ENCODE results near the gene ASB10. TPM values are rescaled to one million over a fixed set of nuclear protein-coding genes. Genes with fewer than 3 reads are reported as not detected.
A peak's percentile ranks its signal among the peaks of the same experiment; 100 is the strongest.

Gene ASB10
- total and polyA plus RNA-seq, 2 of the 13 experiments (the other 11 are each of a cell fraction or from before 2014, with no cell fraction given), result not detected

DNA sequence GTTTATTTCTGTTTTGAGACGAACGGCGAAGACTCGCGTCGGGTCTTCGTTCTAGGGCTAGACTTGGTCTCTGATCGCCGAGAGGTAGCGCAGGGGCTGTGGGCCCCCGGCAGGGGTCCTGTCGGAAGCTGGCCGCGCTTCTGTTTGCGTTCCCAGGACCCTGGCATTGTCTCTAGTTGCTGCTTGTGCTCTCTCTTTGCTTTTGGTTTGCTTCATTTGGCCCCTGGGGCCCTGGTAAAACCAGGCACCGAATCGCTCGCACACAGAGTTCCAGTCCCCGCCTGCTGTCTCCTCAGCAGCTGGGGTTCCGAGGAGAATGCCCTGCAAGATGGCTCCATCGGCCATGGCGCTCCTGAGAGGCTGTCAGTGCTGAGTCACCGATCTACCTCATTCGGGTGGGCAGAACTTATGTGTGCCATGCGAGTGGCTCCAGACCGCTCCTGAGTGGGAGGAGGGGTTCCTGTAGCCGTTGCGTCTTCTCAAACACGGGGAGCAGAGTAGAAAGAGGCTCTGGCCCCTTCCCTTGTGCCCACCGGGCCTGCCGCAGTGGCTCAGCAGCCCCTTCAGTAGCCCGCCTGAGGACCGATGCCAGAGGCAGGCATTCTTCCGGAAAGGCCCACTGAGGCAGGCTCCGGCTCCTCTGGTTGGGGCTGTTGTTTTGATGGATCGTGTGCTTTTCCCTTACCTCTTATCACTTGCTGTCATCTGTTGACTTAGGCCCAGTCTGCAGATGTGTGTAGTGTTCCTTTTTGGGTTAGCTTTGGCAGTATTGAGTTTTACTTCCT, 46.1 kb upstream of the ASB10 start (continued):
- TF ChIP-seq, protein P1, sequence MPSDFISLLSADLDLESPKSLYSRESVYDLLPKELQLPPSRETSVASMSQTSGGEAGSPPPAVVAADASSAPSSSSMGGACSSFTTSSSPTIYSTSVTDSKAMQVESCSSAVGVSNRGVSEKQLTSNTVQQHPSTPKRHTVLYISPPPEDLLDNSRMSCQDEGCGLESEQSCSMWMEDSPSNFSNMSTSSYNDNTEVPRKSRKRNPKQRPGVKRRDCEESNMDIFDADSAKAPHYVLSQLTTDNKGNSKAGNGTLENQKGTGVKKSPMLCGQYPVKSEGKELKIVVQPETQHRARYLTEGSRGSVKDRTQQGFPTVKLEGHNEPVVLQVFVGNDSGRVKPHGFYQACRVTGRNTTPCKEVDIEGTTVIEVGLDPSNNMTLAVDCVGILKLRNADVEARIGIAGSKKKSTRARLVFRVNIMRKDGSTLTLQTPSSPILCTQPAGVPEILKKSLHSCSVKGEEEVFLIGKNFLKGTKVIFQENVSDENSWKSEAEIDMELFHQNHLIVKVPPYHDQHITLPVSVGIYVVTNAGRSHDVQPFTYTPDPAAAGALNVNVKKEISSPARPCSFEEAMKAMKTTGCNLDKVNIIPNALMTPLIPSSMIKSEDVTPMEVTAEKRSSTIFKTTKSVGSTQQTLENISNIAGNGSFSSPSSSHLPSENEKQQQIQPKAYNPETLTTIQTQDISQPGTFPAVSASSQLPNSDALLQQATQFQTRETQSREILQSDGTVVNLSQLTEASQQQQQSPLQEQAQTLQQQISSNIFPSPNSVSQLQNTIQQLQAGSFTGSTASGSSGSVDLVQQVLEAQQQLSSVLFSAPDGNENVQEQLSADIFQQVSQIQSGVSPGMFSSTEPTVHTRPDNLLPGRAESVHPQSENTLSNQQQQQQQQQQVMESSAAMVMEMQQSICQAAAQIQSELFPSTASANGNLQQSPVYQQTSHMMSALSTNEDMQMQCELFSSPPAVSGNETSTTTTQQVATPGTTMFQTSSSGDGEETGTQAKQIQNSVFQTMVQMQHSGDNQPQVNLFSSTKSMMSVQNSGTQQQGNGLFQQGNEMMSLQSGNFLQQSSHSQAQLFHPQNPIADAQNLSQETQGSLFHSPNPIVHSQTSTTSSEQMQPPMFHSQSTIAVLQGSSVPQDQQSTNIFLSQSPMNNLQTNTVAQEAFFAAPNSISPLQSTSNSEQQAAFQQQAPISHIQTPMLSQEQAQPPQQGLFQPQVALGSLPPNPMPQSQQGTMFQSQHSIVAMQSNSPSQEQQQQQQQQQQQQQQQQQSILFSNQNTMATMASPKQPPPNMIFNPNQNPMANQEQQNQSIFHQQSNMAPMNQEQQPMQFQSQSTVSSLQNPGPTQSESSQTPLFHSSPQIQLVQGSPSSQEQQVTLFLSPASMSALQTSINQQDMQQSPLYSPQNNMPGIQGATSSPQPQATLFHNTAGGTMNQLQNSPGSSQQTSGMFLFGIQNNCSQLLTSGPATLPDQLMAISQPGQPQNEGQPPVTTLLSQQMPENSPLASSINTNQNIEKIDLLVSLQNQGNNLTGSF (CRISPR knock-in tag; IDR thresholded peaks at IDR 0.05), result no peak
- TF ChIP-seq MYC (CRISPR knock-in tag; IDR thresholded peaks at IDR 0.05; ENCODE audit: borderline replicate concordance) (no peak), GZF1 (CRISPR knock-in tag; IDR thresholded peaks at IDR 0.05) (no peak), SOX5 (CRISPR knock-in tag; IDR thresholded peaks at IDR 0.05; ENCODE audit: borderline replicate concordance) (no peak), ZNF337 (CRISPR knock-in tag; IDR thresholded peaks at IDR 0.05; ENCODE audit: borderline replicate concordance, low read depth) (no peak), ZNF629 (CRISPR knock-in tag; conservative IDR thresholded peaks at IDR 0.05) (peak; percentile 36; the same call in 1 of the 2 replicates), NR2F1 (CRISPR knock-in tag; IDR thresholded peaks at IDR 0.05) (no peak)
- TF ChIP-seq, protein P2, sequence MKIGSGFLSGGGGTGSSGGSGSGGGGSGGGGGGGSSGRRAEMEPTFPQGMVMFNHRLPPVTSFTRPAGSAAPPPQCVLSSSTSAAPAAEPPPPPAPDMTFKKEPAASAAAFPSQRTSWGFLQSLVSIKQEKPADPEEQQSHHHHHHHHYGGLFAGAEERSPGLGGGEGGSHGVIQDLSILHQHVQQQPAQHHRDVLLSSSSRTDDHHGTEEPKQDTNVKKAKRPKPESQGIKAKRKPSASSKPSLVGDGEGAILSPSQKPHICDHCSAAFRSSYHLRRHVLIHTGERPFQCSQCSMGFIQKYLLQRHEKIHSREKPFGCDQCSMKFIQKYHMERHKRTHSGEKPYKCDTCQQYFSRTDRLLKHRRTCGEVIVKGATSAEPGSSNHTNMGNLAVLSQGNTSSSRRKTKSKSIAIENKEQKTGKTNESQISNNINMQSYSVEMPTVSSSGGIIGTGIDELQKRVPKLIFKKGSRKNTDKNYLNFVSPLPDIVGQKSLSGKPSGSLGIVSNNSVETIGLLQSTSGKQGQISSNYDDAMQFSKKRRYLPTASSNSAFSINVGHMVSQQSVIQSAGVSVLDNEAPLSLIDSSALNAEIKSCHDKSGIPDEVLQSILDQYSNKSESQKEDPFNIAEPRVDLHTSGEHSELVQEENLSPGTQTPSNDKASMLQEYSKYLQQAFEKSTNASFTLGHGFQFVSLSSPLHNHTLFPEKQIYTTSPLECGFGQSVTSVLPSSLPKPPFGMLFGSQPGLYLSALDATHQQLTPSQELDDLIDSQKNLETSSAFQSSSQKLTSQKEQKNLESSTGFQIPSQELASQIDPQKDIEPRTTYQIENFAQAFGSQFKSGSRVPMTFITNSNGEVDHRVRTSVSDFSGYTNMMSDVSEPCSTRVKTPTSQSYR (CRISPR knock-in tag; IDR thresholded peaks at IDR 0.05; ENCODE audit: borderline replicate concordance), result 0 out of 2 replicates have a peak, but pooled peaks have one; percentile 7
